GM18519 (cell line): ENCODE results near the gene PRAC1.

Experiments used
- ATAC-seq: cut with Tn5 transposase; IDR thresholded peaks from one replicate; pipeline ENCODE4 v1.9.1; 2021; ENCODE audit warnings: mild to moderate bottlenecking, moderate library complexity; ENCODE audit not compliant: unreplicated experiment, low FRiP score

Gene PRAC1

GRCh38 chr17:48747445-48748363, 25.4 kb upstream of the PRAC1 start:
- no peak for ATAC-seq

- ATAC-seq = no peak
These were observed 24.7 kb upstream of the PRAC1 start for GRCh38 chr17:48746916-48747444.

GRCh38 chr17:48745381-48746275, 23.3 kb upstream of the PRAC1 start:
- no peak for ATAC-seq

- ATAC-seq = no peak
These were observed 18.2 kb upstream of the PRAC1 start for GRCh38 chr17:48740537-48740936.

GRCh38 chr17:48738803-48739526, 16.6 kb upstream of the PRAC1 start:
- ATAC-seq = no peak

- ATAC-seq = no peak
These were observed 16.1 kb upstream of the PRAC1 start for GRCh38 chr17:48738424-48738802.

- no peak for ATAC-seq
These were observed 15.2 kb upstream of the PRAC1 start for GRCh38 chr17:48737330-48738043.

GRCh38 chr17:48735062-48735351, 12.7 kb upstream of the PRAC1 start:
- no peak for ATAC-seq

- no peak for ATAC-seq
These were observed 12.2 kb upstream of the PRAC1 start for GRCh38 chr17:48734333-48735061.

- no peak for ATAC-seq
These were observed 11.5 kb upstream of the PRAC1 start for GRCh38 chr17:48733632-48734328.

GRCh38 chr17:48732688-48733629, 10.6 kb upstream of the PRAC1 start:
- ATAC-seq = no peak

- ATAC-seq = no peak
These were observed 9.0 kb upstream of the PRAC1 start for GRCh38 chr17:48731355-48731754.

- no peak for ATAC-seq
These were observed 7.9 kb upstream of the PRAC1 start for GRCh38 chr17:48730240-48730550.

GRCh38 chr17:48729335-48730239, 7.3 kb upstream of the PRAC1 start:
- no peak for ATAC-seq

GRCh38 chr17:48728232-48729231, 6.2 kb upstream of the PRAC1 start, which contains the start of gene HOXB13:
Gene HOXB13, minus strand, starts transcription at chr17:48728750. Its CDS starts 157 bp downstream, at chr17:48728593.
- ATAC-seq = no peak
